ENCODE results near the gene RAB33B.

The RAB33B gene

DNA sequence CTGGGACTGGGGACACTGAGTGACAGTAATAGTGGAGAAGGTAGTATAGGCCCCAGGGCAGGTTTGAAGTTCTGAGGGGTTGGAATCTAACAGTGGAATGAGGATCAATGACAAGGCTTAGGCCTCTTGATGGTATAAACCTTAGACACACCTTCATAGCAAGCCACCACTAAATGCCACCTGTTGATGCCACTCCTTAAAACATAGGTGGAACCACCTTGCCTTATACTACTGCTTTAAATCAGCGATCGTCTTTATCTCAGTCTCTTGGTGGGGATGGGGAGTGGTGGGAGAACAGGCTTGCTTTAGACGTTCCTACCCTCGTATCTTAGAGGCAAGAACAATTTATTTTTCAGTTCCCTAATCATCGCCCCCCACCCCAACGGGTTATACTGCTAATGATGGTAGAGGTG, 1.2 kb downstream of the RAB33B start:
- Histone ChIP-seq H3K9ac (ENCODE audit: low read length) (peak overlapping the region; percentile 91; the same call in 1 of the 2 replicates), H3F3A (ENCODE audit: insufficient read depth, low read length) (peaks cover 24% of the 10 kb centered on the region), H3K27me3 (replicated peaks; ENCODE audit: insufficient read depth, low read length) (no peaks in the 10 kb centered on the region), H3K9me2 (replicated peaks; ENCODE audit: insufficient read depth, low read length) (no peaks in the 10 kb centered on the region), H3K4me3 (ENCODE audit: low read length) (peak overlapping the region; percentile 98), H3K79me2 (ENCODE audit: low read length) (peaks cover 84% of the 10 kb centered on the region), H3K9me3 (replicated peaks; ENCODE audit: insufficient read depth, low read length) (no peaks in the 10 kb centered on the region), H4K20me1 (ENCODE audit: insufficient read depth, low read length) (no peaks in the 10 kb centered on the region), H3K4me1 (ENCODE audit: low read length) (peaks cover 22% of the 10 kb centered on the region), H3K36me3 (replicated peaks; ENCODE audit: insufficient read depth, low read length) (no peaks in the 10 kb centered on the region), H3K4me2 (ENCODE audit: low read depth, low read length) (peak overlapping the region; percentile 88), H2AFZ (ENCODE audit: low read length) (no peak overlapping the region), H3K27ac (ENCODE audit: low read length) (no peak overlapping the region; the same call in 1 of the 2 replicates)
- no peak for TF ChIP-seq EZH2 (optimal IDR thresholded peaks at IDR 0.05; ENCODE audit: low read depth, low read length)
- TF ChIP-seq CTCF (IDR thresholded peaks at IDR 0.05; ENCODE audit: low read length), result no peak
- TF ChIP-seq EZH2phosphoT487 (IDR thresholded peaks at IDR 0.05; ENCODE audit: low read length), result no peak
- no peak for DNase-seq

GRCh38 chr4:139457318-139457717, 3.4 kb downstream of the RAB33B start:
- no peak overlapping the region for H3K9ac ChIP-seq (ENCODE audit: low read length)
- no peaks in the 10 kb centered on the region for H3K9me3 ChIP-seq (replicated peaks; ENCODE audit: insufficient read depth, low read length)
- H3K27me3 ChIP-seq (replicated peaks; ENCODE audit: insufficient read depth, low read length), result no peaks in the 10 kb centered on the region
- H3K79me2 ChIP-seq (ENCODE audit: low read length), result peaks cover 82% of the 10 kb centered on the region
- H3F3A ChIP-seq (ENCODE audit: insufficient read depth, low read length), result peaks cover 23% of the 10 kb centered on the region
- H3K4me1 ChIP-seq (ENCODE audit: low read length), result peaks cover 12% of the 10 kb centered on the region
- H3K4me2 ChIP-seq (ENCODE audit: low read depth, low read length), result no peak overlapping the region
- H3K9me2 ChIP-seq (replicated peaks; ENCODE audit: insufficient read depth, low read length), result no peaks in the 10 kb centered on the region
- no peak for DNase-seq
- TF ChIP-seq EZH2phosphoT487 (IDR thresholded peaks at IDR 0.05; ENCODE audit: low read length) (no peak), CTCF (IDR thresholded peaks at IDR 0.05; ENCODE audit: low read length) (no peak)
- H3K27ac ChIP-seq (ENCODE audit: low read length), result no peak overlapping the region
- no peaks in the 10 kb centered on the region for H4K20me1 ChIP-seq (ENCODE audit: insufficient read depth, low read length)
- no peaks in the 10 kb centered on the region for H3K36me3 ChIP-seq (replicated peaks; ENCODE audit: insufficient read depth, low read length)
- no peak overlapping the region for H2AFZ ChIP-seq (ENCODE audit: low read length)
- no peak overlapping the region for H3K4me3 ChIP-seq (ENCODE audit: low read length)

GRCh38 chr4:139458543-139458942, 4.6 kb downstream of the RAB33B start:
- no peak overlapping the region for H3K4me3 ChIP-seq (ENCODE audit: low read length)
- H3F3A ChIP-seq (ENCODE audit: insufficient read depth, low read length), result peaks cover 10% of the 10 kb centered on the region
- no peak overlapping the region for H3K27ac ChIP-seq (ENCODE audit: low read length)
- H3K9me2 ChIP-seq (replicated peaks; ENCODE audit: insufficient read depth, low read length), result no peaks in the 10 kb centered on the region
- no peaks in the 10 kb centered on the region for H3K27me3 ChIP-seq (replicated peaks; ENCODE audit: insufficient read depth, low read length)
- H3K9ac ChIP-seq (ENCODE audit: low read length), result no peak overlapping the region
- DNase-seq, result no peak
- H2AFZ ChIP-seq (ENCODE audit: low read length), result no peak overlapping the region
- H3K4me1 ChIP-seq (ENCODE audit: low read length), result peaks cover 12% of the 10 kb centered on the region; the same call in 1 of the 2 replicates
- peaks cover 92% of the 10 kb centered on the region for H3K79me2 ChIP-seq (ENCODE audit: low read length)
- no peak overlapping the region for H3K4me2 ChIP-seq (ENCODE audit: low read depth, low read length)
- TF ChIP-seq EZH2phosphoT487 (IDR thresholded peaks at IDR 0.05; ENCODE audit: low read length) (no peak), CTCF (IDR thresholded peaks at IDR 0.05; ENCODE audit: low read length) (no peak), EZH2 (optimal IDR thresholded peaks at IDR 0.05; ENCODE audit: low read depth, low read length) (no peak)
- no peaks in the 10 kb centered on the region; the same call in 1 of the 2 replicates for H4K20me1 ChIP-seq (ENCODE audit: insufficient read depth, low read length)
- no peaks in the 10 kb centered on the region for H3K36me3 ChIP-seq (replicated peaks; ENCODE audit: insufficient read depth, low read length)
- H3K9me3 ChIP-seq (replicated peaks; ENCODE audit: insufficient read depth, low read length), result no peaks in the 10 kb centered on the region

Measured in MM.1S (cell line).